MCF 10A (cell line): ENCODE results near the gene TSFM. TPM values are rescaled to one million over a fixed set of nuclear protein-coding genes. Genes with fewer than 3 reads are reported as not detected.

Experiments
- BruUV-seq: library from RNA; stranded (reverse); fragments of 400-500 nt; replicated peaks from 2 replicates; lab custom pipeline; 2021; lab: Mats Ljungman, UMichigan
- CTCF ChIA-PET: fragments of 300-600 bp; sonication (Branson Sonifier 250); formaldehyde crosslinking; extraction: SDS; loops from one replicate; lab custom pipeline; 2021; ENCODE audit warnings: antibody characterized with exemption, inconsistent platforms; lab: Yijun Ruan, JAX
- POLR2A ChIA-PET: fragments of 300-600, 350-650 bp; sonication (Branson Sonifier 250); formaldehyde crosslinking; extraction: SDS; loops from one replicate; lab custom pipeline; 2020; ENCODE audit warnings: antibody characterized with exemption, inconsistent platforms; lab: Yijun Ruan, JAX
- DNase-seq: peaks from one replicate; pipeline ENCODE4 v3.0.0-alpha.2; 2018; ENCODE audit not compliant: unreplicated experiment
- H3K27ac Mint-ChIP-seq: one replicate; pipeline ENCODE4 v1.8.0; 2022; ENCODE audit warnings: mild to moderate bottlenecking, low read depth, mixed read lengths; ENCODE audit not compliant: unreplicated experiment
- H3K27me3 Mint-ChIP-seq: one replicate; pipeline ENCODE4 v1.8.0; 2022; ENCODE audit warnings: mixed read lengths; ENCODE audit not compliant: insufficient read depth, unreplicated experiment
- H3K36me3 Mint-ChIP-seq: one replicate; pipeline ENCODE4 v1.8.0; 2022; ENCODE audit warnings: mild to moderate bottlenecking, moderate library complexity, mixed read lengths; ENCODE audit not compliant: insufficient read depth, unreplicated experiment
- H3K4me1 Mint-ChIP-seq: one replicate; pipeline ENCODE4 v1.8.0; 2022; ENCODE audit warnings: mixed read lengths; ENCODE audit not compliant: insufficient read depth, unreplicated experiment
- H3K4me3 Mint-ChIP-seq: one replicate; pipeline ENCODE4 v1.8.0; 2022; ENCODE audit warnings: mild to moderate bottlenecking, moderate library complexity, mixed read lengths; ENCODE audit not compliant: unreplicated experiment
- H3K9me3 Mint-ChIP-seq: one replicate; pipeline ENCODE4 v1.8.0; 2022; ENCODE audit warnings: mixed read lengths; ENCODE audit not compliant: unreplicated experiment
- intact Hi-C: fragments of 100-400 bp; cut with micrococcal nuclease; formaldehyde crosslinking; loops from 2 replicates; pipeline ENCODE4 v1.14.1; 2022
- total RNA-seq: library from RNA; stranded (reverse); gene quantifications from 2 replicates; pipeline ENCODE4 v1.2.3, GENCODE V29; 2022
- TF ChIP-seq, protein P1 (sequence below): fragments of 200-600 bp; IDR thresholded peaks from one replicate; pipeline ENCODE4 v1.8.0; 2022; ENCODE audit warnings: antibody characterized with exemption, mild to moderate bottlenecking; ENCODE audit not compliant: unreplicated experiment

TSFM gene
- total RNA-seq, 1 experiment from 2014 or later: 32.6 TPM

DNA sequence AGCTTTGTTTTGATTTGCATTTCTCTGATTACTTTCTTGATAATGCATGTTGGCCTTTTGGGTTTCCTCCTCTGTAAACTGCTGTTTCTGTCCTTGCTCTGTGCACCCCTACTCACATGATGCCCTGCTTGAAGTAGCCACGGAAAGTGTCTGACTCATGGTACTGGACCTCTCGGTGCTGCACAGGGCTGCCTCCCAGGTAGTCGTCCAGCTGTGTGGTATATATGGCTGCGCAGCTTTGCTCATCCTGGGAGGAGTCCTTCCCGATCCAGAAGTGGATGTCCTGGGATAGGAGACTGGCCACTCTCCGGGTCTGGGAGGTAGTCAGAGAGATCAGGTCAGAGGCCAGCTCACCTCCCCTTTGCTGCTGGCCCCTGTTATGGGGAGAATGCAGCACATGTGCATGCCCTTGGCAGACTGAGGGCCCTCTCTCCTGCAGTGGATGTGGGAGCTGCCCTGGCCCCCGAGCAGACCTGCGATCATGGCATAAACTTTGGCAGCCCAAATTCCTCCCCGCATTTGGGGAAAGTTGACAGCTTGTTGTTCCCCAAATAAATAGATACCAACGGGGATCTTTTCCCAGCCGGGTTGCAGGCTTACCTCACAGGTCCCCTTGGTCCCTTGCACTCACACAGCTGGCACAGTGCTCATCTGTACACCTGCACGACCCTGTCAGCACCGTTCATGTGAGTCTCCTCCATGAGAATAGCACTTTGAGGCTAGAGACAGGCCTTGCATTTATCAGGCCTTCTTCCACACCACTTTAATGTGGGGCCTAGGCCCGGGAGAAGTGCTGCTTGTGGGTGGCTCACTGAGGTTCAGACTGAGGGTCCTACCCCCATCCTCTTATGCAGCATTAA is 30.8 kb downstream of the TSFM start:
- TF ChIP-seq, protein P1, sequence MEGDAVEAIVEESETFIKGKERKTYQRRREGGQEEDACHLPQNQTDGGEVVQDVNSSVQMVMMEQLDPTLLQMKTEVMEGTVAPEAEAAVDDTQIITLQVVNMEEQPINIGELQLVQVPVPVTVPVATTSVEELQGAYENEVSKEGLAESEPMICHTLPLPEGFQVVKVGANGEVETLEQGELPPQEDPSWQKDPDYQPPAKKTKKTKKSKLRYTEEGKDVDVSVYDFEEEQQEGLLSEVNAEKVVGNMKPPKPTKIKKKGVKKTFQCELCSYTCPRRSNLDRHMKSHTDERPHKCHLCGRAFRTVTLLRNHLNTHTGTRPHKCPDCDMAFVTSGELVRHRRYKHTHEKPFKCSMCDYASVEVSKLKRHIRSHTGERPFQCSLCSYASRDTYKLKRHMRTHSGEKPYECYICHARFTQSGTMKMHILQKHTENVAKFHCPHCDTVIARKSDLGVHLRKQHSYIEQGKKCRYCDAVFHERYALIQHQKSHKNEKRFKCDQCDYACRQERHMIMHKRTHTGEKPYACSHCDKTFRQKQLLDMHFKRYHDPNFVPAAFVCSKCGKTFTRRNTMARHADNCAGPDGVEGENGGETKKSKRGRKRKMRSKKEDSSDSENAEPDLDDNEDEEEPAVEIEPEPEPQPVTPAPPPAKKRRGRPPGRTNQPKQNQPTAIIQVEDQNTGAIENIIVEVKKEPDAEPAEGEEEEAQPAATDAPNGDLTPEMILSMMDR: no peak
- H3K27ac Mint-ChIP-seq: no peak overlapping the region
- BruUV-seq: no TSS peak
- no peak overlapping the region for H3K4me3 Mint-ChIP-seq
- POLR2A ChIA-PET: interaction anchor here (0.6 to 0.8 kb wide), 2 partner anchors 10 to 67 kb away, joined by 3 read pairs; no protein-coding TSS in a partner anchor
- no peaks in the 10 kb centered on the region for H3K27me3 Mint-ChIP-seq
- no peaks in the 10 kb centered on the region for H3K9me3 Mint-ChIP-seq
- no peak for DNase-seq
- intact Hi-C loops: no loop called here
- peaks cover 13% of the 10 kb centered on the region for H3K4me1 Mint-ChIP-seq
- CTCF ChIA-PET: interaction anchor here (0.6 to 4.3 kb wide), 7 partner anchors 10 to 91 kb away, joined by 3 to 18 read pairs (median 5); partner anchors contain the start of gene TSFM
- H3K36me3 Mint-ChIP-seq: no peaks in the 10 kb centered on the region

DNA sequence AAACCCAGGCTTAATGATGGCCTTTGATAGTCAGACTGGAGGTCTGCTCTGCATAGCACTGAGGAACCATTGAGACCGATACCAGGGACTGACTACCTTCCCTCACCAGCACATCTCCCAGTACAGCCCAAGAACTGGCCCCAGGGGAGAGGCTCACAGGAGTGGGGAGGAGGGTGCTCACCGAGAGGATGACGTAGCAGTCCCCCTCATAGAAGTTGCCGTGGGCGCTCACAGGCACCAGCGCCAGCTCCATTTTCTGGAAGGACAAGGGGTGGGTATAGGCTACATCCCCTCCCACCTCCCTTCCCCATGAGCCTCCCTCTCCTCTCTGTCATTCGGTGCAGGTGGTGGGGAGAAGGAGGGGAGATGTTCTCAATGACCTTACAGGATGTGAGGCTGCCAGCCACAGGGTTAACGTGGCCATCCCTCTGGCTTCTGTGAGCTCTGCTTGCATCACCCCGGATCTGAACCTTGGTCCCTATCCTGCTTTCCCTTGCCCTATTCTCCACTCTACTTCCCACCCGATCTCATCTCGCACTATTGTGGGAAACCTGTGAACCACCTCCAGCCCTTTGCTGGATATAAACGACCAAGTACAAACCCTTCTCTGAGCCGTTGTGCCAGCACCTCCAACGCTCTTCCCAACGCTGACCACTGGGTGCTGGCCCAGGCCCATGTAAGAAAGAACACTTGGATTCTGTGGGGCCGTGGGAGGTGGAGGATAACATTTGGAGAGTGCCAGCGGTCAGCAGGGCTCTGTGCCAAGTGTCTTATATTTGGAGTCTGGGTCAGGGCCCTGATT is 31.6 kb downstream of the TSFM start:
- H3K9me3 Mint-ChIP-seq: no peaks in the 10 kb centered on the region
- intact Hi-C loops: no loop called here
- no TSS peak for BruUV-seq
- peaks cover 8% of the 10 kb centered on the region for H3K36me3 Mint-ChIP-seq
- peaks cover 13% of the 10 kb centered on the region for H3K4me1 Mint-ChIP-seq
- no peak overlapping the region for H3K27ac Mint-ChIP-seq
- TF ChIP-seq, protein P1: no peak
- H3K4me3 Mint-ChIP-seq: no peak overlapping the region
- POLR2A ChIA-PET: no interaction called here
- no peak for DNase-seq
- CTCF ChIA-PET: interaction anchor here (0.6 to 4.3 kb wide), 3 partner anchors 10 to 90 kb away, joined by 3 to 18 read pairs (median 4); no protein-coding TSS in a partner anchor
- H3K27me3 Mint-ChIP-seq: no peaks in the 10 kb centered on the region

DNA sequence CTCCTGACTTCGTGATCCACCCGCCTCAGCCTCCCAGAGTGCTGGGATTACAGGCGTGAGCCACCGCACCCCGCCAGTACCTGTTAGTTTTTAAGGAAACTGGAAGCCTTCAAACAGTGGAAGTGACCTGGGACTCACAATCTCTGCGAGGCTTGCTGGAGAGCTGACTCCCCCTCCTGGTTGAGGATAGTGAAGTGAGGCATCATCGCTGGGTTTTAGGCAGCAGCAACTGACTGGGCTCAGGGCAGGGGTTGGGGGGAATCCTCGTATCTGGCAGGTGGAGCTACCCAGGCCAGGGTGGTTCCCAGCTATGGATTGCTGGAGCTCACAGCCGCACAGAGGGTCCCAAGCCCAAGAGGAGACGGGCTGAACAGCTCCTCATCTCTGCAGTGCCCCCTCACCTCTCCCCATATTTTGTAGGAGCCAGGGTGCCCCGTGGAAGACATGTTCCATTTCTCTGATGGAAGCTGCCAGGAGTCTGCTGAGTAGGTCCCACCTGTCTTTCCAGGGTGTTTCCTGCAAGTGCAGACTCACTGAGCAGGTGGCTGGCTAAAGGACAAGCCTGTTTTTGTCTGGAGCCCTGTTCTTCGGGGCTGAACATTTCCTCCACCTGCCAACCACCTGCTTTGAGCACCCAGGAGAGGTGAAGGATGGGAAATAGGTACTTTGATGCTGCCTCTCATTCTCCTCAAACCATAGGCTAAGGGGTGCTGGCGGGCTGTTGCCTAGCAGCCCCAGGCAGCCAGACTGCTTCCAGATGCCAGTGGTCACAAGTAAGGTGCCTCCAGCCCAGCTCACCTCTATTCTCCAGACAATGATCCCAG is 32.8 kb downstream of the TSFM start:
- no TSS peak for BruUV-seq
- Mint-ChIP-seq H3K36me3 (peaks cover 18% of the 10 kb centered on the region), H3K4me3 (no peak overlapping the region), H3K27ac (no peak overlapping the region), H3K4me1 (peaks cover 10% of the 10 kb centered on the region), H3K9me3 (no peaks in the 10 kb centered on the region), H3K27me3 (no peaks in the 10 kb centered on the region)
- TF ChIP-seq, protein P1: no peak
- POLR2A ChIA-PET: no interaction called here
- intact Hi-C loops: no loop called here
- DNase-seq: no peak
- CTCF ChIA-PET: interaction anchor here (1.0 to 4.3 kb wide), 5 partner anchors 8 to 232 kb away, joined by 3 to 18 read pairs (median 4); no protein-coding TSS in a partner anchor
